RKO (cell line): ENCODE data around the gene TSHZ2.
"Not testable (repeated sequence)": the region's sequence is repeated elsewhere in the genome, so short reads cannot be mapped to it uniquely, and the experiment has no call there.

ENCODE experiments used
- DNase-seq: peaks from one replicate; pipeline ENCODE4 v3.0.0-alpha.2; 2016; ENCODE audit warnings: low spot score

Gene TSHZ2

DNA sequence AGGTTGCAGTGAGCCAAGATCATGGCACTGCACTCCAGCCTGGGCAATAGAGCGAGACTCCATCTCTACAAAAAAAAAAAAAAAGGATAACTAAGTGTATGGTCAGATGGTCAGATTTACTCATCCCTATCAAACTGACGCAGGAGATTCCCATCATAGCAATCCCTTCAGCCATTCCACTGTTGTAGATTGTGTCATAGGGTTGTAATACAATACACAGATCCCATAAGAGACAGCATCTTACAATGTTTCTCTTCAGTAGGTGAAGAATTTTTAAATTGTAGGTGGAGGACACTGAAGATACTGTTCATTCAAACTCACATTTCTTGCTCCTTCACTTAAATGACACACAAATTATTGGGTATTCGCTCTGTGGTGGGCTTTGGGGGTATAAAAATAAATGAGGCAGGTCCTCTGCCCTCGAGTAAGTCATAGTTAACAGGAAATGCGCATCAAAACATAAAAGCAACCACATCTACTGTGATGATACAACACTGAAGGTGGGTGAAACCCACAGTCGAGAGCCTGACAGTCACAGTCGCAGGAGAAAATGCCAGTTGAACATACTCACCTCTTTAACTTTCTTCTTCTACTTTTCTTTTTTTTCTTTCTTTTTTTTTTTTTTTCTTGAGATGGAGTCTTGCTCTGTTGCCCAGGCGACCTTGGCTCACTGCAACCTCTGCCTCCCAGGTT lies 416.0 kb downstream of the TSHZ2 start:
- no peak for DNase-seq

DNA sequence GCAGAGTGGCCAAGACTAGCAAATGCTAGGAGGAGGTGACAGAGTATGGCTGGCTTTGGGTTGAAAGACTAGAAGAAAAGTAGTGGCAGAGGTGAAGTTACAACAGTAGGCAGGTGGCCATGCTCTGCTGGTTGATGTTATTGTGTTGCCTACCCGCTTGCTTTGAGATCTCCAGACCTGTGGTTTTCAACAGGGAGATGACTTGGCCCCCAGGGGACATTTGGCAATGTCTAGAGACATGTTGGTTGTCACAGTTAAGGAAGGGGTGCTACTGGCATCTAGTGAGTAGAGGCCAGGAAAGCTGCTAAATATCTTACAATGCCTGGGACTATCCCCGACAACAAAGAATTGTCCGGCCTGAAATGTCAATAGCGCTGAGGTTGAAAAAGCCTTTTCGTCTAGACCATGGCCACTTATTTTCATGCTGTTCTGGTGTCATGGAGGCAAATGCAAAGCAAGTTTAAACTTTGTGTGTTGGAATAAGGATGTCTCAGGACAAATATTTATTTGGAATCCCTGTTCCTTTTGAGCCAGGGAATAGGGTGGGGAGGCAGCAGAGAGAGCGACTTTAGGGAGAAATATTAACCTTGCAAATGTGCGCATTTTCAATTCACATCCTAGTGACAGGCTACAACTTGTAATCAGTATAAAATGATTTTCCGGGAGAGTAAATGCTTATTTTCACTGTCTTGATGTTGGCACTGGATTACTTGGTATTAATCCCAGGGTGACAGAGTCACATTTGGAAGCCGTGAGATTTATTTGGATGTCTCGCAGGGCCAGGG lies 417.6 kb downstream of the TSHZ2 start:
- DNase-seq, result no peak

DNA sequence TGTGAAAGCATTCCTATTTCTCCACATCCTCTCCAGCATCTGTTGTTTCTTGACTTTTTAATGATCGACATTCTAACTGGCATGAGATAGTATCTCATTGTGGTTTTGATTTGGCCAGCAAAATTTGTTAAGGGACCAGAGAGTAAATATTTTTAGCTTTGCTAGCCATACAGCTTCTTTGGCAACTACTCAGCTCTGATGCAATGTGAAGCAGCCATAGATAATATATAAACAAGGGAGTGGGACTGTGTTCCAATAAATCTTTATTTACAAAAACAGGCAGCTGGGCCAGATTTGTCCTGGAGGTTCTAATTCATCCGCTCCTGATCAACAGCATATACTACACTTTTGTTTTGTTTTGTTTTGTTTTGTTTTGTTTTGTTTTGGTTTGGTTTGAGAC lies 418.6 kb downstream of the TSHZ2 start:
- DNase-seq, result no peak

DNA sequence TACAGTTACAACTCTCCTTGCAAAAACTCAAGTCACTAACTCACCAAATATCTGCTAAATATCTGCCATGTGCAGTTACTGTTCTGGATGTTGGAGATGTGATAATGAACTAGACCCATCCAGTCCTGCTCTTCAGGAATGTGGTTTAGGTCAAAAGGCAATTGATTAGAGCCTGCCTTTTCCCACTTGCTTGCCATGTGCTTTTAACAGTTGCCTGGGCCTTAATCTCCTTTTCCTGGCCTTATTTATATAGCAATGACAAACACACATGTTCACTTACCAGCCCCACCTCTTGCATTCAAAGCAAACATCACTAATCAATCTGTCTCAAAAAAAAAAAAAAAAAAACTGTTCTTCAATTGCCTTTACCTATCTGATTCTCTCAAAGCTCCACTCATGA lies 422.3 kb downstream of the TSHZ2 start:
- no peak for DNase-seq

DNA sequence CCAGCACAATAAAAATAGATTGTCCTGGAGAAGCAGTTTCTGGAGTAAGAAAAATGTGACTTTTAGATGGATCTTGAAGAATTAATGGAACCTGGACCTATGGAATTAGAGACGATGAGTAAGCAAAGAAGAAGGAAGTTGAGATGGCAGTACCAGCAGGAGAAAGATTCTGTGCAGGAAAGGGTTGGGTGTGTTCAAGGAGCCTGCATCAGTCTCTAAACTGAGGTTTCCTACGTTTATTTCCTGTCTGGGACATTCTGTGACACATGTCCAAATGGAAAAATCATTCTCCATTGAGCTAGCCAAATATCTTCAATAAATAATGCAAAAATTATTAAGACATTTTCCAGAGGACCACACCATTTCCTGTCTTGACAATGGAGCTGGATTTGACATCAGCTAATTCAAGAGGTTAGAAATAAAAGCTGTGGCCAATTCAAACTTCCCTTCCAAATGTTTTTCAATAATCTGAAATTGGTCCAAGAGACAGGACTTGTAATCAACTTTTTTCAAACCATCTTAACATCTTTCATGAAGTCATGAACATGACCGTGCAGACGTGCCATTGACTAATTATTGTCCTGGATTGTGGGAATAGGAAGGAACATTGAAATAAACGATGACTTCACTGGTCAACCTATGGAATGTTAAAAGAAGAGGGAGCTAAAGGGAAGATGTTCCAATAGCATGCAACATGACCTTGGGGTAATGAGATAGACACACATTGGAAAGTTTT lies 423.2 kb downstream of the TSHZ2 start:
- DNase-seq, result no peak

DNA sequence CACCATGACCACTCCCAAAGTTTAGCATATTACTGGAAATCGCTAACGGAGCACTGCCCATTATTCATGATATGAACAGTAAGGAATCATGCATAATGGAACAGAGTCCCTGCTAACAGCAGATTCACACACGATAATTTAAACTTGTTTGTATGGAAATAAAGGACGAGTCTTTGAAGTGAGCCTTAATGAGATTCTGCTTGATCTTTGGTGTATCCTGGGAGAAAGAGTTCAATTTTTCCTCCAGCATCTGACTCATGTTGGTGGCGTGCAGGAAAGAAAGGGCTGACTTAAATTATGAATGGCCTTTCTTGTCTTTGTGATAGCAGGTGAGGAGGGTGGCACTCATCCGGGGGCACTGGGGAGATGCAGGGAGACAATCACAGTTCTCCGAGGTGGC lies 426.9 kb downstream of the TSHZ2 start:
- DNase-seq, result no peak

DNA sequence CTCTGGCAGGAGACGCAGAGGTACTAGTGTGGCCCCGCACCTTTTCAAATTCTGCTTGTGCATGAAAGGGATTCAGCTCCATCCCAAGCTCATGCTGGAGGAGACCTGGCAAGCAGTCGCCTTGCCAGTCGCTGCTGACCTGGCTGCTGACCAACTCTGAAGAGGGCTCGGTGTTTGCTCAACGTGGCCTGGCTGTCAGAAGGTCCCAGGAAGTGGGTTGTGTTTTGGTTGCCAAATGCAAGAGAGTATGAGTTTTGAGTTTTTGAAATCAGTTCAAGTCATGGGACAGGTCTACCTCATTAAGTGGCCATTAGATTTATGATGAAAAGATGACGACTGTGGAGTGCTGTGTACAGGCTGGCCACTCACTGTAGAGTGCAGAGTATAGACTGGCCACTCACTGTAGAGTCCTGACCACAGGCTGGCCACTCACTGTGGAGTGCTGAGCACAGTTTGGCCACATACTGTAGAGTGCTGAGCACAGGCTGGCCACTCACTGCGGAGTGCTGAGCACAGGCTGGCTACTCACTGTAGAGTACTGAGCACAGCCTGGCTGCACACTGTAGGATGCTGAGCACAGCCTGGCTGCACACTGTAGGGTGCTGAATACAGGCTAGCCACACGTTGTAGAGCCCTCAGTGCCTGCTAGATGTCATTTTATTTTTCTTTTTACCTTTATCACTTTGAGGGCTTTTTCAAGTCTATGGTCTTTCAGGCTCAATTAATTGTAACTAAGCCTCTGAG lies 427.6 kb downstream of the TSHZ2 start:
- no peak for DNase-seq

DNA sequence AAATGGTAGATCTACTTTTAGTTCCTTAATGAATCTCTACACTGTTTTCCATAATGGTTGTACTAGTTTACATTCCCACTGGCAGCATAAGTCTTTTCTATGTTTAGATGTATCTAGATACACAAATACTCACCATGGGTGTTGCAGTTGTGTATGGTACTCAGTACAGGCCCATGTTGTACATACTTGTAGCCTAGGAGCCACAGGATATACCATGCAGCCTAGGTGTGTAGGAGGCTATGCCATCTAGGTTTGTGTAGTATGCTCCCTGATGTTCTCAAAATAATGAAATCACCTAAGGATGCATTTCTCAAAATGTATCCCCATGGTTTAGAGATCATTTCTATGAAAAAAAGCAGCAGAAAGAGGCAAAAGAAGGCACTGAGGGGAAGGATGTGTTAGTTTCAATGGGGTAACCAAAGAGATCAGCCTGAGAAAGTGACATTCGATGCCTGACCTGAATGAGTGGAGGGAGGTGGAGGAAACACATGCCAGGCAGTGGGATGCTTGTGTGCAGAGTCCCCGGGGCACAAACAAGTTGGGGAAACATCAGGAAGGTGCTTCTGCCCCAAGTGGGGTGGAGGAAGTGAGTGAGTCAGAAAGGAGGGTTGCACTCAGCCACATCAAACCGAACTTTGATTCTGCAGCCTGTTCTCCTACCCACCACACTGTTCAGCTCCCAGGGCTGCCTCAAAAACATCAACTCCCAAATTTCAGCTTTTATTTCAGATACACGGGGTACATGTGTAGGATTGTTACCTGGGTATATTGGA lies 430.3 kb downstream of the TSHZ2 start:
- DNase-seq, result no peak

DNA sequence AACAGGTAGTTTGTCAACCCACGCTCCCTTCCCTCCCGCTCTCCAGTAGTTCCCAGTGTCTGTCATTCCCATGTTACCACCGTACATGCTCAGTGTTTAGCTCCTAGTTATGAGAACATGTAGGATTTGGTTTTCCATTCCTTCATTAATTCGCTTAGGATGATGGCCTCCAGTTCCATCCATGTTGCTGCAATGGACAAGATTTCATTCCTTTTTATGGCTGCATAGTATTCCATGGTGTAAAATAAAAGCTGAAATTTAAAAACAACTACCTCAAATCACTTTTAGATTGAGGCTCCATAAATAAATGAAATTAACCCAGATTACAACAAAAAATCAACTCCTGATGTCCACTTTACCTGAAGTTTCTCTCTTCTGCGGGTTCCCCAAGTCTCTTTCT lies 430.9 kb downstream of the TSHZ2 start:
- DNase-seq, result no peak

DNA sequence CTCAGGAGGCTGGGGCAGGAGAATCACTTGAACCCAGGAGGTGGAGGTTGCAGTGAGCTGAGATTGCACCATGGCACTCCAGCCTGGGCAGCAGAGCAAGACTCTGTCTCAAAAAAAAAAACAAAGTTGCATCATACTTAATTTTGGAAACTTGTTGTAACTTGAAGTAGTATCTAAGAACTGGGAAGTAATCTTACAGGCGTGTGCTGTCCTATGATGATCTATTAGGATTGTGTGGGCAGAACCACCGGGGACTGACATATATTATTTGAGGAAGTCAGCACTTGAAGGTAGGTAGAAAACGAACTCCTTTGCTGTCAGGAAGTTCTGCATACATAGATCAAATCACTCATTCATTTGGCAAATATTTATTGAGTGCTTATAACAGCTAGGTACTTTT lies 433.0 kb downstream of the TSHZ2 start:
- DNase-seq, result no peak

DNA sequence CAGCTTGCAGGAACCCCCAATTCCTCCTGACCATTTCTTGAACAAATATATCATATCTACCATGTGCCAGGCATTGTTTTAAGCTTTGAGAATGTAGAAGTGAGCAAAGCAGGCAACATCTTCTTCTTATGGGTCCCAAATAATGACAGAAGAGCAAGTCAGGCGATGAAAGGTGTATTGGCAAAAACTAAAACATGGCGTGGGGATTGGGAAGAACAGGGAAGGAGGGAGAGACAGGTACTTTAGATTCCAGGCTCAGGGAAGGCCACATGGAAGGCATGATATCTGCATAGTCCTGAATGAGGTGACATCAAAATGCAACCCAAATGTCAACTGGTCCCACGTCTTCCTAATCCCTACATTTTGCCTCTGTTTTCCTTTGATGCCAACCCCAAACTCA lies 434.4 kb downstream of the TSHZ2 start:
- no peak for DNase-seq

DNA sequence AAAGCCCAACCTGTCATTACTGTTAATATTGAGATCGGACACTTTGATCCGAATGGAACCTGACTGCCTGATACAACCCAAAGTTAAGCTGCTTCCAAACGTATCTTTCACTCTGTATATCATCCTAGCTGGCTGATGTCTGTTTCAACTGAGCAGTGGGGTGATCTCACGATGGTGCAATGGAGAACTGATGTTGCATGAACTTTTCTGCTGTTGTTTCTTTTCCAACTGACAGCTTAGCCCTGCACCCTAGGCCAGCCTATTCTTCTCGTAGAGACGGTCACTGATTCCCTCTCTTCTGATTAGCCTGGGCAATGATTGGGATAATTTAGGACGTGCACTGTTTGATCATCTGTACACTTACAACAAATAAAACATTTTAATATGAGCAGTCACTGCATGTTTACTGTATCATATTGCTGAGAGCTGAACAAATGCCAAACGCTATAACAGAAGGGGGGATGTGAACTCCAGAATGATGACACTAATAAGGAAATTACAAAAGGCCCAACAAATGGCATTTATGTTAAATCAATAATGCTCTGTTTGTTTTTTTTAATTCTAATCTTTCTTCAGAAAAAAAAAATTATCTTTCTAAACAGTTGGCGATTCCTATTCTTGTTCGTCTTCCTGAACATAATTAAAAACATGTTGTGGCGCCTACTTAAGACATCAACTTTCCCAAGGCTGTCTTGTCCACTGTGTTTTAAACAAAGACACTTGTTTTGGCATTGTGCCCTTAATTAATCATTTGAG lies 436.7 kb downstream of the TSHZ2 start:
- DNase-seq, result no peak

DNA sequence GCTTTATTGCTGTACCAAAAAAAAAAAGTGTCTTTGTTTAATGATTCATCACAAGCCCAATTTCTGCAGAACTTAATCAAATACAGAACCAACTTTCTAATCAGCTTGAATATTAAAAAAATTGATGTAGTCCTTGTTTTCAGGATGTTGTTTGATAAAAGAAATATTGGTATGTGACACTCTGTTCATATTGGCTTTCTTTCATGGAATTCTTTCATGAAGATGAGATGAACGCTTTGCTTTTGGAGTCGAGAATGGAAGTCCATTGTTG lies 437.2 kb downstream of the TSHZ2 start:
- no peak for DNase-seq

DNA sequence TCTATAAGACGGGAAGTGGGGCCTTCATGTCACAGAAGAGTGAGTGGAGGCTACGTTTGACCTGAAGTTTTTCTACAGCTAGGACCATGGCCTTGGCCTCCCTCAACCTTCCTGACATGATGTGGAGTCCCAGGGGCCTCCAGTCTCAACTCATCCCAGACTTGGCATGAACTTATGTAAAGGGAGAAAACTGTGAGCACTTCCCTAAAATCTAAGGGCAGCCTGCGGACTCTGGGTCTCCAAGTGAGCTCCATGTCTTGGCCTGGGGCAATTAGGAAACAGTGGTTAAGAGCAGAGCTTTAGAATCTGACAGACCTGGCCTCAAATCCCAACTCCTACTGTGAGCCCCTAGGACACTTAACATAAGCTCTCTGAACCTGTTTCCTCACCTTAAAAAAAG lies 439.0 kb downstream of the TSHZ2 start:
- DNase-seq, result no peak

DNA sequence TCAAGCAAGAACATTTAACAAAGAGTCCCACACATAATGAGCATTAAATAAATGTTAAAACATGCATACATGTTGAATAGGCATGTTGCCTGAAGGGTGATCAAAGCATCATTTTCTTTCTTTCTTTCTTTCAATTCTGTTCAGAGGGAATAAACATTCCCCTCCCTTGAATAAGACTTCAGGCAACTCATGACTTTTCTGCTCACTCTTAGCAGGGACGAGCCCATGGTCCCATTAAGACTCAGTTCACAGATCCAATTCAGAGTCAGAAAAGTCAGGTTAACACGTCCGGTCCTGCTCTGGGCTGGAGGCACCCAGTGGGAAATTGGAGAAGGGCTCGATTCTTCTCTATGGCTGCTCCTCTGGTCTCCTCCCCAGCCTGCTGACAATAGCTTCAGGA lies 439.7 kb downstream of the TSHZ2 start:
- no peak for DNase-seq

DNA sequence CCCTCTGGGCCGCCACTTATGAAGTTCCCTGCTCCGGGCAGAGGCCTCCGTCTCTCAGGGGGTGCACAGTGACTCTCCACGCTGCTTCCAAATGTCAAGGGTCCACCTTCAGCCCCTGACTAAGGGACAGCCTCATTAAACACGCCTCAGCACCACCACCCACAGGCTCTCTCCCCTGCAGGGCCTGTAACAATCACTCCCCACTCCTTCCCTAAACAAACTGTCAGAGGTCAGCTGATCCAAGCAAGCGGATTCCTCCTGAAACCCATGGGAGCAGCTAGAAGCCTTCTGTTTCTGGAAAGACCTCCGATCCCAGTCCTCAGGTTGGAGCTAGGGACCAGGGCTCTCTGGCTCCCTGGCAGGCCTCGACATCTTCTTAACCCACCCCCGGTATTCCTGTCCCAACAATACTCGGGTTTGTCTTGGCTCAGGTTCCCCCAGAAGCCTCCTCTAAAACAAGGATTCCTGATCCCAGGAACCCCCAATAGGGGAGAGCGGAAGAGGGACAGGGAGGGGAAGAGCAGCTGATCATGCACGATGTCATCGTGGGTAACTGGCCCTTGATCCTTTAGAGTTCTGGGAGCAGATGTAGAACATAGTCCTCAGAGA lies 440.5 kb downstream of the TSHZ2 start:
- DNase-seq, result no peak

DNA sequence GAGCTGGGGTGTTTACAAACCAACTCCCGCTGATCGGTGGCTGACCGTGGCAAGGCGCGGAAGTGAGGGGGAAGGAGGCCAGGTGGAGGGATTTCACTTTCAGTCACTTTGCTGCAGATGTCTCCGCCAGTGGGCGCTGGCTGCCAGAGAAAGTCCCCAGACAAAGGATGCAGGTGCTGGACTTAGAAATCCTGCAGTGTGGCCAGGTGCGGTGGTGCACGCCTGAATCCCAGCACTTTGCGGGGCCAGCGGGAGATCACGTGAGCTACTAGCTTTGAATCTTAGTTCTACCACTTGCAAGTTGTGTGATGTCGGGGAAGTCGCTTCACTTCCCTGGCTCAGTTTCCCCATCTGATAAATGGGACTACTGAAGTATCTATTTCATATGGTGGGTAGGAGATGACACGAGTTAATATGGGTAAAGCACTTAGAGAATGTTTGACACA lies 441.1 kb downstream of the TSHZ2 start:
- no peak for DNase-seq

DNA sequence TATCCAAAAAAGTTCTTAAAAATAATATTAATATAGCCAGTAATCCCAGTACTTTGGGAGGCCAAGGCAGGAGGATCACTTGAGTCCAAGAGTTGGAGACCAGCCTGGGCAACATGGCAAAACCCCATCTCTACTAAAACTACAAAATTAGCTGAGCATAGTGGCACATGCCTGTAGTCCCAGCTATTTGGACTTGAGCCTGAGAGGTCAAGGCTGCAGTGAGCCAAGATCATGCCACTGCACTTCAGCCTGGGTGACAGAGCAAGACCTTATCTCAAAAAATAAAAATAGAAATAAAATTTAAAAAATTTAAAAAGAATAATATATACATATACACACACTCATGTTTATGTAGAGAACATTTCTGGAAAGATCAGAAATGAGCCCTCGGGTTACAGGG lies 441.7 kb downstream of the TSHZ2 start:
- not testable (repeated sequence) for DNase-seq

DNA sequence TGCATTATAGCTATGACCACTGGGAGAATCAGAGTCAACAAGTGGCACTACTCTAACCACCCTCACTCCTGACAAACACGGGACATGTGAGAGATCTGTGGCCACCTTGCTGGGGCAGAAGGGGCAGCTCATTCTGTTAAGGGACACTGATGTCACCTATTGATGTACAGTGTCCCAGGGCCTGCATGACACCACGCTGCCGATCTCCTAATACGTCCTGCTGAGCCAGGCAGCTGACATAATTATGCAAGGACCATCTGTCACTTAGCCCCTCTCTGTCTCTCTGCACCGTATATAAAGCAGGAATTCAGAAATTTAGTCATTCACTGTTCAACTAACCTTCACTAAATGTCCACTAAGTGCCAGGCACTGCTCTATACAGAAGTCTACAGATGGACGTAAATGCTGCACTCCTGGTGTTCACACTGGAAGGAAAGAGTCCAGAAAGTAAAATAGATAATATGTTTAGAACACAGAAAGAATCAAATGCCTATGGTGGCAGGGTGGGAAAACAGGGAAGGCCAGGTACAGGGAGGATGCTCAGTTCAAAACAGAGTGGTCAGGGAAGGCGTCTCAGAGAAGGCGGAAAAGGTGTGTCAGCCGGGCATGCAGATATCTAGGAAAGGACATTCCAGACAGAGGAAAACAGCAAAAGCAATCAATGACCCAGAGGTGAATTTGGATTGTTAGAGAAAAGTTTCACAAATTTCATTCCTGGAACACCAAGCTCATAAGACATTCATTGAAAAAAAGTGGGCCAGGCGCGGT lies 447.7 kb downstream of the TSHZ2 start:
- no peak for DNase-seq

DNA sequence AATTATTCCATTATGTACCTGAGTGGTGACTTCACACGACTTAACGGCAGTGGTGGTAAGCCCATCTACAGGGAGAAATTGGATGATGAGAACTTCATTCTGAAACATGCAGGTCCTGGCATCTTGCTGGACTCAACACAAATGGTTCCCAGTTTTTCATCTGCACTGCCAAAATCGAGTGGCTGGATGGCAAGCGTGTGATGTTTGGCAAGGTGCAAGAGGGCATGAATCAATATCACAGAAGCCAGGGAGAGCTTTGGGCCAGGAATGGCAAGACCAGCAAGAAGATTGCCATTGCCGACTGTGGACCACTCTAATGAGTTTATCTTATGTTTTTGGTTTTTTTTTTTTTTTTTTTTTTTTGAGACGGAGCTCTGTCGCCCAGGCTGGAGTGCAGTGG lies 449.2 kb downstream of the TSHZ2 start:
- no peak for DNase-seq
